Kidney (tissue), 14 donors: ENCODE data around the gene SAMM50. TPM values are rescaled to one million over a fixed set of nuclear protein-coding genes. Genes with fewer than 3 reads are reported as not detected.

Experiments used
- DNase-seq, 5 donors: peaks; one replicate each; pipeline ENCODE4 v3.0.0-alpha.2; 2013 to 2020
- FAIRE-seq: peaks from 2 replicates; lab custom pipeline; 2012; peaks lifted over from hg19 to GRCh38; lab: Jason Lieb, UNC
- H3K27ac ChIP-seq, 2 donors: one replicate each; pipeline ENCODE4 v1.7.0; 2013; ENCODE audit warnings: low read depth in 2 of 2, low read length in 2 of 2, inconsistent platforms in 1 of 2
- H3K27me3 ChIP-seq: one replicate; pipeline ENCODE4 v1.7.1; 2013; ENCODE audit warnings: low read length, inconsistent platforms; ENCODE audit not compliant: control insufficient read depth, insufficient read depth
- H3K36me3 ChIP-seq, 3 donors: one replicate each; pipeline versions ENCODE4 v1.7.0 to v1.7.1; 2013; ENCODE audit warnings: low read length in 3 of 3, control low read depth in 1 of 3, inconsistent platforms in 1 of 3; ENCODE audit not compliant: insufficient read depth in 3 of 3, control insufficient read depth in 2 of 3
- H3K4me1 ChIP-seq, 3 donors: one replicate each; pipeline versions ENCODE4 v1.7.0 to v1.7.1; 2013; ENCODE audit warnings: low read length in 3 of 3, inconsistent platforms in 1 of 3, low read depth in 1 of 3; ENCODE audit not compliant: control insufficient read depth in 2 of 3, insufficient read depth in 2 of 3
- H3K4me3 ChIP-seq, 3 donors: one replicate each; pipeline versions ENCODE4 v1.7.0 to v1.8.1; 2013; ENCODE audit warnings: low read length in 3 of 3, control low read depth in 1 of 3, inconsistent platforms in 1 of 3
- H3K9ac ChIP-seq, 3 donors: one replicate each; pipeline versions ENCODE4 v1.7.0 to v1.7.1; 2013; ENCODE audit warnings: low read length in 3 of 3, control low read depth in 1 of 3, inconsistent platforms in 1 of 3
- H3K9me3 ChIP-seq, 3 donors: one replicate each; pipeline versions ENCODE4 v1.7.0 to v1.7.1; 2013; ENCODE audit warnings: low read length in 3 of 3, control low read depth in 1 of 3, inconsistent platforms in 1 of 3; ENCODE audit not compliant: control insufficient read depth in 2 of 3, insufficient read depth in 1 of 3
- intact Hi-C: fragments of 100-400 bp; cut with DNase I; formaldehyde crosslinking; loops from one replicate; pipeline ENCODE4 v1.11.1; 2022
- polyA plus RNA-seq: library from polyadenylated mRNA; stranded (reverse); fragments of 350-450 nt; fragmentation: Illumina TruSeq; extraction: RNeasy Lipid Tissue Mini Kit (QIAGEN cat#74804); gene quantifications from one replicate; pipeline ENCODE4 v1.2.3, GENCODE V29; 2014; ENCODE audit warnings: low read depth, low replicate concordance; ENCODE audit not compliant: insufficient read depth
- total RNA-seq: library from RNA; stranded (reverse); fragmentation: NEBNext Ultra II Directional; extraction: Animal tissue kit (Norgen Biotek cat#: 25700); gene quantifications from one replicate; pipeline ENCODE4 v1.2.1, GENCODE V29; 2021
- TF ChIP-seq, protein P1 (sequence below): IDR thresholded peaks from 3 replicates; pipeline ENCODE4 v1.5.1; 2012; ENCODE audit warnings: mild to moderate bottlenecking, moderate library complexity, borderline replicate concordance; ENCODE audit not compliant: insufficient read depth; ENCODE audit errors: extremely low read depth
- donor health status: control.
- donor health status: control.
- donor health status: control.
- donor health status: control.
- donor health status: control.
- donor health status: DM: yes; HTN: yes; CAD: no.
- donor health status: Normal renal cell carcinoma (clear cell type).

SAMM50 gene
- total and polyA plus RNA-seq, 2 donors from 2014 or later: 34.9 to 57.0 TPM

DNA sequence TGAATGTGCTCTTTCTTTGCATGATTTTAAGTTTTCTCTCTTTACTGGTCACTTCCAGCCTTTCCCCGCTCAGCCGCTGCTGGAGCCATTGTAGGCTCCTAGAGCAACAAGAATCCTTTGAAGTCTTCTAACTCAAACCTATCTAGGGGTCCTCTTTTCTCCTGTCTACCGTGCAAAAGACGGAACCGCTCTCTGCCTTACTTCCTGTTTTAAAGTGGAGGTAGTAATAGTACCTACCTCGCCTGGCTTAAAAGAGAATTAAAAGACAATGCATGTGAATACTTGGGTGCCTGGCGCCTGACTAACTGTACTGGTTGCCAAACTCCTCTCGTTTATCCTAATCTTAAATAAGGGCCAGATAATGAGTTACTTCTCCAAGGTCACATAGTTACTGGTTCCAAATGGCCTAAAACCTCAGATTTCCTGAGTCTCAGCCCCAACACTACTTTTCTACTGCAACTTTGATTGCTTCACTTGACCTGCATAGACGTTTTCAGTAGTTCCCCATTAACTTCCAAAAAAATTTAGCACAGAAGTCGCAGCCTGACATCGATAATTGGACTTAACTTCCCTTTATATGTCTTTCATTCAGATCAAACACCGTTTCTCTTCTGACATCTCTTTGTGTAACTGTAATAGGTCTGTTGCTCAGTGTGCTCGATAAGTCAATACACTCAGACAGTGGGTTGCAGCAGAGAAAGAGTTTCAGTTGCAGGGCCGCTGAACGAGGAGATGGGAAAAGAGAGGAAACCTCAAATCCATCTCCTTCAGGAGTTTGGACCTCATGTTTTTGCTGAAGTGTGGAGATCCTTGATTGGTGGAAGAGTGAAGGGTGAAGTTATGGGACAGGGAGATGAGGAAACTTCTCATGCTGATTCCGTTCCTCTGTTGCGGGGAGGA lies 891 bp downstream of the SAMM50 start:
- peaks cover 0 to 12% (median 7%) of the 10 kb centered on the region in 3 donors for H3K4me1 ChIP-seq
- DNase-seq: no peak
- no peaks in the 10 kb centered on the region for H3K27me3 ChIP-seq
- H3K27ac ChIP-seq: peak overlapping the region in 1 of 2 donors; percentile 81
- no peaks in the 10 kb centered on the region for H3K9me3 ChIP-seq
- no peaks in the 10 kb centered on the region for H3K36me3 ChIP-seq
- H3K4me3 ChIP-seq: peak overlapping the region; percentile 84 to 93 (median 89)
- TF ChIP-seq, protein P1, sequence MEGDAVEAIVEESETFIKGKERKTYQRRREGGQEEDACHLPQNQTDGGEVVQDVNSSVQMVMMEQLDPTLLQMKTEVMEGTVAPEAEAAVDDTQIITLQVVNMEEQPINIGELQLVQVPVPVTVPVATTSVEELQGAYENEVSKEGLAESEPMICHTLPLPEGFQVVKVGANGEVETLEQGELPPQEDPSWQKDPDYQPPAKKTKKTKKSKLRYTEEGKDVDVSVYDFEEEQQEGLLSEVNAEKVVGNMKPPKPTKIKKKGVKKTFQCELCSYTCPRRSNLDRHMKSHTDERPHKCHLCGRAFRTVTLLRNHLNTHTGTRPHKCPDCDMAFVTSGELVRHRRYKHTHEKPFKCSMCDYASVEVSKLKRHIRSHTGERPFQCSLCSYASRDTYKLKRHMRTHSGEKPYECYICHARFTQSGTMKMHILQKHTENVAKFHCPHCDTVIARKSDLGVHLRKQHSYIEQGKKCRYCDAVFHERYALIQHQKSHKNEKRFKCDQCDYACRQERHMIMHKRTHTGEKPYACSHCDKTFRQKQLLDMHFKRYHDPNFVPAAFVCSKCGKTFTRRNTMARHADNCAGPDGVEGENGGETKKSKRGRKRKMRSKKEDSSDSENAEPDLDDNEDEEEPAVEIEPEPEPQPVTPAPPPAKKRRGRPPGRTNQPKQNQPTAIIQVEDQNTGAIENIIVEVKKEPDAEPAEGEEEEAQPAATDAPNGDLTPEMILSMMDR: no peak
- intact Hi-C loops: no loop called here
- H3K9ac ChIP-seq: peak overlapping the region; percentile 46 to 83 (median 53)
- FAIRE-seq: no peak

DNA sequence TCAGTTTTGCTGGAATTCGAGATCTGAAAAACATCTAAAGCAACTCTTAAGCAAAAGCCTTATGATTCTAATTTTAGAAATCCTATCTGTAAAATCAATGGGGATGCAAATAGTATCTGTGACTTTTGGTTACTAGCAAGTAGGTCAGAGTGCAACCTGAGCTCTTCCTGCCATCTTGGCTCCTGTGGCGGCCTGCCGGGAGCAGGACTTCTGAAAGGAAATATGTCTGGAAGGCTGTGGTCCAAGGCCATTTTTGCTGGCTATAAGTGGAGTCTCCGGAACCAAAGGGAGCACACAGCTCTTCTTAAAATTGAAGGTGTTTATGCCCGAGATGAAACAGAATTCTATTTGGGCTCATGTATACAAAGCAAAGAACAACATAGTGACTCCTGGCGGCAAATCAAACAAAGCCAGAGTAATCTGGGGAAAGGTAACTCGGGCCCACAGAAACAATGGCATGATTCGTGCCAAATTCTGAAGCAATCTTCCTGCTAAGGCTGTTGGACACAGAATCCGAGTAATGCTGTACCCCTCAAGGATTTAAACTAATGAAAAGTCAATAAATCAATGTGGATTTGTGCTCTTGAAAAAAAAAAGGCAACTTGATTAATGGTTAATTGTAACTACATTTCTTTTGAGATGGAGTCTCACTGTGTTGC lies 1.7 kb downstream of the SAMM50 start:
- H3K27me3 ChIP-seq: no peaks in the 10 kb centered on the region
- DNase-seq (peak in 1 of 5 donors; percentile 4), FAIRE-seq (no peak)
- no peak overlapping the region for H3K9ac ChIP-seq
- intact Hi-C loops: no loop called here
- H3K4me3 ChIP-seq: peak overlapping the region in 1 of 3 donors; percentile 84
- H3K36me3 ChIP-seq: no peaks in the 10 kb centered on the region
- H3K4me1 ChIP-seq: peaks cover 0 to 12% (median 7%) of the 10 kb centered on the region in 3 donors
- no peak overlapping the region for H3K27ac ChIP-seq
- H3K9me3 ChIP-seq: no peaks in the 10 kb centered on the region
- TF ChIP-seq, protein P1: no peak

DNA sequence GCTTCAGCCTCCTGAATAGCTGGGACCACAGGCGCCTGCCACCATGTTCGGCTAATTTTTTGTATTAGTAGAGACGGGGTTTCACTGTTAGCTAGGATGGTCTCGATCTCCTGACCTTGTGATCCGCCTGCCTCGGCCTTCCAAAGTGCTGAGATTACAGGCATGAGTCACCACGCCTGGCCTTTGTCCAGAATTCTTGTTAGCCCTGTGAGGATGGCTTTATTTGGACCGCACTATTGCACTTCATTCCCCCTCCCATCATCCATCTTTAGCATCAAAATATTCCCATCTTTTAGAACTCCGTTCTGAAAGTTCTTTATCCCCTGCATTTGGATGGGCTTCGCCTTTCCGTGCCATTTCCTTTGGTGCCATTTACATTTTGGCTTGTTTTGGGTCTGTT lies 2.6 kb downstream of the SAMM50 start:
- intact Hi-C loops: no loop called here
- TF ChIP-seq, protein P1: no peak
- Histone ChIP-seq H3K27ac (no peak overlapping the region), H3K4me1 (peaks cover 0 to 12% (median 7%) of the 10 kb centered on the region in 3 donors), H3K27me3 (no peaks in the 10 kb centered on the region), H3K9ac (no peak overlapping the region), H3K4me3 (no peak overlapping the region), H3K36me3 (no peaks in the 10 kb centered on the region), H3K9me3 (no peaks in the 10 kb centered on the region)
- FAIRE-seq: no peak
- DNase-seq: no peak
